GM18868 (cell line): ENCODE measurements around the gene ALKBH8.
"Not testable (repeated sequence)": the region's sequence is repeated elsewhere in the genome, so short reads cannot be mapped to it uniquely, and the experiment has no call there.

Source experiments
- ATAC-seq: cut with Tn5 transposase; IDR thresholded peaks from one replicate; pipeline ENCODE4 v1.9.1; 2021; ENCODE audit warnings: mild to moderate bottlenecking, moderate library complexity; ENCODE audit not compliant: unreplicated experiment

Gene ALKBH8

GRCh38 chr11:107565219-107565937 lies at the start of gene ALKBH8:
ALKBH8 (minus strand) TSS chr11:107565735; CDS start chr11:107560893, 4,842 bp downstream.
- ATAC-seq: peak; percentile 78

- ATAC-seq: no peak
Observed at GRCh38 chr11:107612445-107612844, 46.9 kb upstream of the ALKBH8 start.

GRCh38 chr11:107609400-107610218 lies 44.1 kb upstream of the ALKBH8 start:
- ATAC-seq: no peak

GRCh38 chr11:107608809-107609208 lies 43.3 kb upstream of the ALKBH8 start:
- no peak for ATAC-seq

GRCh38 chr11:107606141-107606540 lies 40.6 kb upstream of the ALKBH8 start:
- ATAC-seq: no peak

- no peak for ATAC-seq
Observed at GRCh38 chr11:107605061-107606006, 39.8 kb upstream of the ALKBH8 start.

- ATAC-seq: peak; percentile 96
Observed at GRCh38 chr11:107598225-107599139, 32.9 kb upstream of the ALKBH8 start.

- no peak for ATAC-seq
Observed at GRCh38 chr11:107594736-107595135, 29.2 kb upstream of the ALKBH8 start.

GRCh38 chr11:107593951-107594350 lies 28.4 kb upstream of the ALKBH8 start:
- ATAC-seq: no peak

- no peak for ATAC-seq
Observed at GRCh38 chr11:107592813-107593212, 27.3 kb upstream of the ALKBH8 start.

GRCh38 chr11:107592231-107592590 lies 26.7 kb upstream of the ALKBH8 start:
- ATAC-seq: peak; percentile 11

- ATAC-seq: peak; percentile 60
Observed at GRCh38 chr11:107591378-107592230, 26.1 kb upstream of the ALKBH8 start.

GRCh38 chr11:107590460-107591377 lies 25.2 kb upstream of the ALKBH8 start, which contains the start of gene ELMOD1:
ELMOD1 (plus strand) TSS chr11:107591147; CDS start chr11:107618190, 27,043 bp downstream.
- ATAC-seq: peak; percentile 47

- no peak for ATAC-seq
Observed at GRCh38 chr11:107587306-107587979, 21.9 kb upstream of the ALKBH8 start.

- ATAC-seq: no peak
Observed at GRCh38 chr11:107583629-107584195, 18.2 kb upstream of the ALKBH8 start.

- ATAC-seq: no peak
Observed at GRCh38 chr11:107581147-107581546, 15.6 kb upstream of the ALKBH8 start.

GRCh38 chr11:107579169-107579568 lies 13.6 kb upstream of the ALKBH8 start:
- ATAC-seq: not testable (repeated sequence)
